Measurements from ENCODE around the gene PPIL4.

GRCh38 chr6:149500096-149500495 lies 45.7 kb downstream of the PPIL4 start:
- no peak for TF ChIP-seq CTCF (conservative IDR thresholded peaks at IDR 0.05; ENCODE audit: low read length)
- TF ChIP-seq EZH2phosphoT487 (IDR thresholded peaks at IDR 0.05; ENCODE audit: borderline replicate concordance, low read depth, low read length): no peak

Data from OCI-LY7 (cell line).